ENCODE measurements around the gene SH2B2.
"Not testable (repeated sequence)": the region's sequence is repeated elsewhere in the genome, so short reads cannot be mapped to it uniquely, and the experiment has no call there.

DNA sequence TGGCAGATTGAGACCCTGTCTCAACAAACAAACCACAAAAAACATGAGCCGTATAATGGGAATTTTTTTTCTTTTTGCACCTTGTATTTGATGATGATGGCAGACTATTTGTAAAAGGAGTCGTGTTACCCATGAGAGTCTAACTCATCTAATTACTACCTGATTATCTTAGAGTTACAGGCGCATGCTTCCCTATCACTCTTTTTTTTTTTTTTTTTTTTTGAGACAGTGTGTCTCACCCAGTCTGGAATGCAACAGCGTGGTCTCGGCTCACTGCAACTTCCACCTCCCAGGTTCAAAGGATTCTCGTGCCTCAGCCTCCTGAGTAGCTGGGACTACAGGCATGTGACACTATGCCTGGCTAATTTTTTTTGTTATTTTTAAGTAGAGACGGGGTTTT is 78.7 kb downstream of the SH2B2 start:
- TF ChIP-seq, protein P1, sequence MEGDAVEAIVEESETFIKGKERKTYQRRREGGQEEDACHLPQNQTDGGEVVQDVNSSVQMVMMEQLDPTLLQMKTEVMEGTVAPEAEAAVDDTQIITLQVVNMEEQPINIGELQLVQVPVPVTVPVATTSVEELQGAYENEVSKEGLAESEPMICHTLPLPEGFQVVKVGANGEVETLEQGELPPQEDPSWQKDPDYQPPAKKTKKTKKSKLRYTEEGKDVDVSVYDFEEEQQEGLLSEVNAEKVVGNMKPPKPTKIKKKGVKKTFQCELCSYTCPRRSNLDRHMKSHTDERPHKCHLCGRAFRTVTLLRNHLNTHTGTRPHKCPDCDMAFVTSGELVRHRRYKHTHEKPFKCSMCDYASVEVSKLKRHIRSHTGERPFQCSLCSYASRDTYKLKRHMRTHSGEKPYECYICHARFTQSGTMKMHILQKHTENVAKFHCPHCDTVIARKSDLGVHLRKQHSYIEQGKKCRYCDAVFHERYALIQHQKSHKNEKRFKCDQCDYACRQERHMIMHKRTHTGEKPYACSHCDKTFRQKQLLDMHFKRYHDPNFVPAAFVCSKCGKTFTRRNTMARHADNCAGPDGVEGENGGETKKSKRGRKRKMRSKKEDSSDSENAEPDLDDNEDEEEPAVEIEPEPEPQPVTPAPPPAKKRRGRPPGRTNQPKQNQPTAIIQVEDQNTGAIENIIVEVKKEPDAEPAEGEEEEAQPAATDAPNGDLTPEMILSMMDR (conservative IDR thresholded peaks at IDR 0.05): not testable (repeated sequence)
- TF ChIP-seq ZFX (IDR thresholded peaks at IDR 0.05): not testable (repeated sequence)

All from C4-2B (cell line).